GM19468 (cell line): ENCODE data around the gene ZNF837.
A peak's percentile ranks its signal among the peaks of the same experiment; 100 is the strongest.
"Not testable (repeated sequence)": the region's sequence is repeated elsewhere in the genome, so short reads cannot be mapped to it uniquely, and the experiment has no call there.

Experiments
- ATAC-seq: cut with Tn5 transposase; IDR thresholded peaks from one replicate; pipeline ENCODE4 v1.9.1; 2021; ENCODE audit warnings: mild to moderate bottlenecking, moderate library complexity, moderate number of reproducible peaks; ENCODE audit not compliant: unreplicated experiment; ENCODE audit errors: extremely low read depth

ZNF837 gene

GRCh38 chr19:58351990-58352755 is 28.7 kb downstream of the ZNF837 start:
- no peak for ATAC-seq

DNA sequence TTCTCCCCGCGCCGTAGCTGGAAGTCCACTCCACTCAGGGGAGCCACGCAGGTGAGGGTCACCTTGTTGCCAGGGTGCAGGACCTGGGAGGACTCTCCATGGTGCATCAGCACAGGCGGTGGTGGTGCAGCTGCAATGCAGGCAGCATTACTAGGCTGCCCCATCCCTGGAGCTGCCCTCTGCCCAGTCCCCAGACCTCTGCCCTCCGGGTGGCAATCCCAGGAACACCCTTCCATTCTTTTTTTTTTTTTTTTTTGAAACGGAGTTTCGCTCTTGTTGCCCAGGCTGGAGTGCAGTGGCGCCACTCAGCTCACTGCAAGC is 29.3 kb downstream of the ZNF837 start:
- no peak for ATAC-seq

DNA sequence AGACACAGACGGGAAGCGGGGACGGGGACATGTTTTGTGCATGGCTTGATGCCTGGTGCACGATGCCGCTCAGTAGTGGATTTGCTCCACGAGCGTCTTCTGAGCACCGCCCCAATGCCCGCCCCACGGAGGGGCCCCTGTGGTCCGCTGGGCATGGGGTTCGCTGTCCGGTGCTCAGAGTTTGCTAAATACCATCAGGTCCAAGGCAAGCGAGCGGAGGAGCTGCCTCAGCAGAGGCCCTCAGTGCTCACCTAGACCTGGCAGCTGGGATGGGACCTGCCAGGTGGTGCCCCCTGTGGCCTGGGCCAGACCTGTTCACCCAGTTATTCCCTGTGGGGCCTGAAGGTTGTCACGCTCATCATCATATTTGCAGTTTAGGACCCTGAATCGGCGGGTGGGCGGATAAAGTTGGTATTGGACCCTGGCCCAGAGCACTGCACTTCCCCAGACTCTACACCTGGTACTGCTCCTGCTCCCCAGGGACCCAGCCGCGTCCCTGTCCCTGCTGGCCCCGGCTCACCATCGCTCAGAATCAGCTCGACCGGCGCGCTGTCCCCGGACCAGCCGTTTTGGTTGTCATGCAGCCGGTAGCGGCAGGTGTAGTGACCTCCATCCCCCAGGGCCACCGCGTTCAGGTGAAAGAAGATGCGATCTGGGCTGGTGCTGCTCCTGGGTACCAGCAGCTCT is 29.8 kb downstream of the ZNF837 start:
- no peak for ATAC-seq

DNA sequence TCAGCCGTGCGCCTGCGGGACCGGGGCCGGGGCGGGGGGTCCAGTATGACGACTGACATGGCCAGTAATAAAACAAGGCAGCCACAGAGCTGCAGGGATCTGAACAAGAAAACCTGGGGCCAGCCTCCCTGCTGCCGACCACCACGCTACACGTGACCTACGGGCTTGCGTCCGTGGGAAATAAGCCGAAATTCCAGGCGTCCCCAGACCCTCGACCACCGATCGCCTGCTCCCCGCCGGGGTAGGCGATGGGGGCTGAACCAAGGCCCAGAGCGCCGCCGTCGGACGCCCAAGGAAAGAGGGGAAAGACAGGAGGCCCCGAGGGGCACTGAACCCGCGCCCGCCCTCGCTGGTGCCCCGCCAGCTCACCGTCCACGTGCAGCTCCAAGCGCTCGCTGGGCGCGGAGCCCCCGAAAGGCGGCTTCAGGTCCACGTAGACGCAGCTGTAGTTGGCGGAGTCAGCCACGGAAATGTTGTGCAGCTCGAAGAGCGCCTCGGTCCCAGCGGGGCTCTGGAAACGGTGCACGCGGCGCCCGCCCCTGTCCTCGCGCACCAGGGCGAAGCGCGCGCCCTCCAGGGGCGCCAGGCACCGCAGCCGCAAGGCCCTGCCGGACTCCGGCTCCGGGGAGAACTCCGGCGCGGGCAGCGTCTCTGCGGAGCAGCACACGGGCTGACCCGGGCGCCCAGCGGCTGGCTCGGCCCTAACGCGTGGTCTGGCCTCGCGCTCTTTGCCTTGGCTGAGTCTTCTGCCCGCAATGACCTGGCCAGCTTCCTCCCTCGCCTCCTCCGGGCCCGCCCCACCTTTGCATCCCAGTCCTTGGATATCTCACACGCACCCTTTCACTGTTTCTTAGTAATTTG is 30.6 kb downstream of the ZNF837 start:
- ATAC-seq = no peak

DNA sequence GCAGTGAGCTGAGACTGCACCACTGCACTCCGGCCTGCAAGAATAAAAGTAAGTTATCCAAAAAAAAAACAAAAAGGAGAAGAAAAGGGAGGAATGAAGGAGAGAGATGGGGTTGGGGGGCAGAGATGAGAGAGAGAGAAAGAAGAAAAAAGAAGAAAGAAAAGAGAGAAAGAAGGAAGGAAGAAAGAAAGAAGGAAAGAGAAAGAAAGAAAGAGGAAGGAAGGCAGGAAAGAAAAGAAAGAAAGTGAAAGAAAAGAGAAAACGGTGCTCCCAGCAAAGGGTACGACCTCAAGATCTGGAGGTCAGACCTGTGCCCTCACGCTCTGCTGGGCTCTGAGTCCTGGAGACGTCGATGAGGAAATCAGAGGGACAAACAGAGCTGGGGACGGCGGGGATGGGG is 31.2 kb downstream of the ZNF837 start:
- ATAC-seq = no peak

- ATAC-seq = not testable (repeated sequence)
These were observed 32.8 kb downstream of the ZNF837 start for GRCh38 chr19:58348080-58348479.

DNA sequence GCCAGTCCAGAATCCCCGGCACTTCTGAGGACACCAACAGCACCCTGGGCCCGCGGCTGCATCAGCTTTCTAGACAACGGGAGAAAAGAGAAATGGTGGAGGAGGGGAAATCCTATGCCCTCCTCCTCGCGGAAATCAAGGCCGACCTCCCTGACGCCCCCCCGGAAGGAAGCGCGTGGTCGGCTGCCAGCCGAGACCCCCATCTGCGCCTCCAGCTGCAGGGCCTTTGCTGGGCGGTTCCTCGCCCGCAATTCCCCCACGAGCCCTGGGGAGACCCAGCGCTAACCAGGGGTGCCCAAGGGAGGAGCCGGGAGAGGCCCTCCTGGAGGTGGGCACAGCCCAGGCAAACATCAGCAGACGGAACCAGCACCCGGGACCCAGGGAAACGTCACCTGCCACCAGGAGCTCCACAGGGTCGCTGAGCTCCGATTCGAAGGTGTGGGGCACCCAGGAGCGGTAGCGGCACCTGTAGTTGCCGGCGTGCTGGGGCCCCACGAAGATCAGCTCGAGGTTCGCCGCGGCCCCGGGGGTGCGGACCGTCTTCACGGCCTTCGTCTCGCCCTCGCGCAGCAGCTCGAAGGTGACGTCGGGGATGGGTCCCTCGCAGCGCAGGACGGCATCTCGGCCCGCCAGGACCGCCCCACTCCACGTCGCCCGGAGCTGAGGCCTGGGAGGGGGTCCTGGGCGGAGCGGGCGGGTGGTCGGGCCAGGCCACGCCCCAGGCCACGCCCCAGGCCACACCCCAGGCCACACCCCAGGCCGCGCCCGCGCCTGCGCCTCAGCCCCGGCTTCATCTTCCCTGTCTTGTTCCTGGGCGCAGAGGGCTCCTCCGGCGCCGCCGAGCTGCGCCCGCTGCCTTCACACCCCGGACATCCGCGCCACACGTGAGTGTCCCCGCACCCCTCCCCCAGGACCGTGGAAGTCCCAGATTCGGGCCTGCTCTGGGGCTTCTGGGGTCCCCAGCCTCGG is 33.6 kb downstream of the ZNF837 start:
- peak; percentile 73 for ATAC-seq

DNA sequence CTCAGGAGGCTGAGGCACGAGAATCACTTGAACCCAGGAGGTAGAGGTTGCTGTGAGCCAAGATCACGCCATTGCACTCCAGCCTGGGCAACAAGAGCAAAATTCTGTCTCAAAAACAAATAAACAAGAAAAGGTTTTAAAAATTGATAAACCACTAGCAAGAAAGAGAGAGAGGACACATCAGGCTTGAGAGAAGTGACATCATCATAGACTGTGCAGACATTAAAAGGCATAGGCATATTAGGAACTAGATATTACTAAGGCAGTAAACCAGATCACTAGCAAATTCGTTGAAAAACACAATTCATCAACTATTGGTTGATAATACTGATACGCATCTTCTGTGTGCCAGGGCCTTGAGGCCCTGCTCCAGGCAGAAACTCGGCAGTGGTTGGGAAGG is 35.3 kb downstream of the ZNF837 start:
- ATAC-seq = no peak

- no peak for ATAC-seq
These were observed 41.8 kb downstream of the ZNF837 start for GRCh38 chr19:58338825-58339558.

- no peak for ATAC-seq
These were observed 42.5 kb downstream of the ZNF837 start for GRCh38 chr19:58338336-58338735.

- no peak for ATAC-seq
These were observed 44.0 kb downstream of the ZNF837 start for GRCh38 chr19:58336820-58337219.

DNA sequence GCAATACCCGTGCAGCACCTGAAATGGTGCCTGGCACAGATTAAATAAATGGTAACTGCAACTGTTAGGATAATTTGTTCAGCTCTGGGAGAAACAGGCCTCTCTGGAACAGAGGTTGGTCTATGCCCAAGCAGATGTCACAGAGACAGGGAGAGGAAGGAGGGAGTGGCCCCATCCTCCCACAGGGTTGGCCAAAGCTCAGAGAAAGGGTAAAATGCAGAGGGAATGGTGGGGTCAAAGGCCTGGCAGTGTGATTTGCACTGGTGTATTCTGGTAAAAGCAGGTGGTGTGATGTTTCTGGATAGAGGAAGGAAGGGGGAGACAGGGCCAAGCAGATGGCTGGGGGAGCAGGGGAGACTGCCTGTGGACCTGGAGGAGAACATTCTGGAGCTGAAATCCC is 44.6 kb downstream of the ZNF837 start:
- no peak for ATAC-seq

DNA sequence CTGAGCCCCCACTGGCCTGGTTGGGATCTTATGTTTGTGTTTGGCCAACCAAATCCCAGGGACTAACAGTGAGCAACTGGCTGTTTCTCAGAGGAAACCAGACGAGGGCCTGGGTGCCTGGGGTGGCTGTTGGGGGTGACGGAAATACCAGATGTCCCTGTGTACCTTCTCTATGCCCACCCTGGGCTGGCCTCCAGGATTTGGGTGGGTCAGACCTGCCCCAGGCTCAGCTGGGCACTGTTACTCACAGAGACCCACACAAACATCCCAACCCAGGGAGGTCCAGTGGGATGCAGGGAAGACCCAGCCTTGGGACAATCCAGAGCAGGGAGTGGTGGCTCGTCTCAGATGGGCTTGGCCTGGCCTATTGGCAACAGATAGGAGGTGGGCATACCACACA is 45.2 kb downstream of the ZNF837 start:
- ATAC-seq = no peak

GRCh38 chr19:58334691-58335249 is 46.1 kb downstream of the ZNF837 start:
- ATAC-seq = no peak

- no peak for ATAC-seq
These were observed 48.1 kb downstream of the ZNF837 start for GRCh38 chr19:58332697-58333096.

DNA sequence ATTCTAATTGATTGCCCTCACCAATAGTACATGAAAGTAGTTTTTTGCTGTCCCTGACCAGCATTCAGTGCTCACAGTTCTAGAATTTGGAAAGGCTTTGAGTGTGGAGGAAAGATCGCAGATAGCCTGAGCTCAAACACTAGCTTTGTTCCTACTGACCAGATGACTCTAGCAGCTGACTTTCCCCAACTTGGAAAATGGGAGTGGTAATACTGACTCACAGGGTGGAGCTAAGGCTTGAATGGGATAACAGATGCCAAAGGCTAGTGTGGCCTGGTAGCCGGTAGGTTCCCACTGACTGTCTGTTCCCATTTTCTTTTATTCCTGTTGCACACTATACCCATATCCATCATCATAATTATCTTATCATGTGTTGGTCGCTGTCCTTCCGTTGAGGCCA is 50.4 kb downstream of the ZNF837 start:
- no peak for ATAC-seq

- ATAC-seq = no peak
These were observed 51.8 kb downstream of the ZNF837 start for GRCh38 chr19:58328999-58329398.

DNA sequence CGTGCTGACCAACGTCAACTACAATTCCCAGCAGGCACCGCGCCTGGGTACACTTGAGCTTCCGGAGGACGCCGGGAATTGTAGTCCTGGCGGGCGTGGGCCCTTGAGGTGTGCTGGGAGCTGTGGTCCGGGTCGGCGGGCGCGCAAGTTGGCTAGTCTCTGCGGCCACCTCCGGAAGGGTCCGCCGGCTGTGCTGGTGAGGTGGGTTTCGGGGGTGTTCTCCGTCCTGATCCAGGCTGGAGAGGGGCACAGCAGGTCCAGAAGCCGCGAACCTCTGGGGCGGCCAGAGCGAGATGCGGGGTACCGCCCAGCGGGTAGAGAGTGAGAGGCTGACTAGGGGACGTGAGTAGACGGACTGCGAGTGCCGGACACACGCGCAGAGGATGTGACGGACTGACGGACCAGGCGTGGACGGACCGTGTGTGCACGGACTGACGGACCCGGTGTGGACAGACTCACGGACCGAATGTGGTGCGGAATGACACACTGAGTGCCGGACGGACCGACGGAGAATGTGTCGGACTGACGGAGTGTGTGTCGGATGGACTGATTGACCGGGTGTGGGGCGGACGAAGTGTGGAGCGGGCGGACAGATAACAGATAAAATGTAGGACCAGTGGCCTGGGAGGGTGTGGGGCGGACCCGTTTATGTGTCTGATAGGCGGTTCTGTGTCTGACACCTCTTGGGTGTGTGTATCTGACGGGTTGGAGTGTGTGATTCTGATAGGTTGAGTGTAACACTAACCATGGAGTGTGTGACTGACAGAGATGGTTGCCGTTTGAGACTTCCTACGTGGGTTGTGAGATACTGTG is 53.7 kb downstream of the ZNF837 start, which contains the start of gene ZSCAN22:
TSS of gene ZSCAN22 (plus strand) at position 81 of the 813 bp plus-strand sequence. CDS start 7,809 bp downstream, outside the sequence.
- peak; percentile 64 for ATAC-seq
